ENCODE data around the gene GLT1D1. TPM values are rescaled to one million over a fixed set of nuclear protein-coding genes. Genes with fewer than 3 reads are reported as not detected.

GLT1D1 gene
- total RNA-seq, 2 experiments from 2014 or later = 0.32 to 0.49 TPM

DNA sequence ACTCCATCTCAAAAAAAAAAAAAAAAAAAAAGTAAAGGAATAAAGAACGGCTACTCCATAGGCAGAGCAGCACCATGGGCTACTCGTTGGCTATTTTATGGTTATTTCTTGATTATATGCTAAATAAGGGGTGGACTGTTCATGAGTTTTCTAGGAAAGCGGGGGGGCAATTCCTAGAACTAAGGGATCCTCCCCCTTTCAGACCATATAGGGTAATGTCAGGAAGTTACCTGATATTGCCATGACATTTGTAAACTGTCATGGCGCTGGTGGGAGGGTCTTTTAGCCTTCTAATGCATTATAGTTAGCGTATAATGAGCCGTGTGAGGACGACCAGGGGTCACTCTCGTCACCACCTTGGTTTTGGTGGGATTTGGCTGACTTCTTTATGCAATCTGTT lies 142.3 kb downstream of the GLT1D1 start:
- ATAC-seq (no peak), DNase-seq (no peak)
- POLR2A ChIA-PET = no interaction called here
- CTCF ChIA-PET = no interaction called here
- Mint-ChIP-seq H3K36me3 (ENCODE audit: low read depth) (no peaks in the 10 kb centered on the region), H3K27ac (no peak overlapping the region), H3K9me3 (peaks cover 6% of the 10 kb centered on the region), H3K4me3 (no peak overlapping the region), H3K27me3 (no peaks in the 10 kb centered on the region), H3K4me1 (ENCODE audit: low read depth) (no peaks in the 10 kb centered on the region)
- intact Hi-C loops (cut with micrococcal nuclease) = no loop called here
- TF ChIP-seq, protein P1, sequence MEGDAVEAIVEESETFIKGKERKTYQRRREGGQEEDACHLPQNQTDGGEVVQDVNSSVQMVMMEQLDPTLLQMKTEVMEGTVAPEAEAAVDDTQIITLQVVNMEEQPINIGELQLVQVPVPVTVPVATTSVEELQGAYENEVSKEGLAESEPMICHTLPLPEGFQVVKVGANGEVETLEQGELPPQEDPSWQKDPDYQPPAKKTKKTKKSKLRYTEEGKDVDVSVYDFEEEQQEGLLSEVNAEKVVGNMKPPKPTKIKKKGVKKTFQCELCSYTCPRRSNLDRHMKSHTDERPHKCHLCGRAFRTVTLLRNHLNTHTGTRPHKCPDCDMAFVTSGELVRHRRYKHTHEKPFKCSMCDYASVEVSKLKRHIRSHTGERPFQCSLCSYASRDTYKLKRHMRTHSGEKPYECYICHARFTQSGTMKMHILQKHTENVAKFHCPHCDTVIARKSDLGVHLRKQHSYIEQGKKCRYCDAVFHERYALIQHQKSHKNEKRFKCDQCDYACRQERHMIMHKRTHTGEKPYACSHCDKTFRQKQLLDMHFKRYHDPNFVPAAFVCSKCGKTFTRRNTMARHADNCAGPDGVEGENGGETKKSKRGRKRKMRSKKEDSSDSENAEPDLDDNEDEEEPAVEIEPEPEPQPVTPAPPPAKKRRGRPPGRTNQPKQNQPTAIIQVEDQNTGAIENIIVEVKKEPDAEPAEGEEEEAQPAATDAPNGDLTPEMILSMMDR (IDR thresholded peaks at IDR 0.05) = no peak

DNA sequence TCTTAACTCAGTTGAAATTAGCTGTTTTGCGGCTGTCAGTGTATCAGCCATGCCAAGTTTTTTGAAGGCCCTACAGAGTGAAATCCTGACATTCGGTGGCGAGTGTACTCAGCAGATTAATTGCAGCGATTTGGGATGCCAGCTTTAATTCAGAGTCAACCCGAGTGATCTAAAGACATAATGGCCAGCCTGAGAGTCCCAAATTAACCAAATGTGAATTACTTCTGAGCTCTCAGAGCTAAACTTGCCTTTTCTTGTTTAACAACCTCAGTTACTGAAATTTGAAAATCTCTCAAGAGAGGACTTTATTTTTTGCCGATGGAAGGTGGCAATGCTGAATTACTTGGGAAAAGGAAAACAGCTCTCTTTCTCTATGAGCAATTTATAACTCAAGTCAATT lies 148.5 kb downstream of the GLT1D1 start:
- ATAC-seq (no peak), DNase-seq (no peak)
- no peaks in the 10 kb centered on the region for H3K4me1 Mint-ChIP-seq (ENCODE audit: low read depth)
- CTCF ChIA-PET = interaction anchor here (0.6 kb wide), 1 partner anchor 1012 kb away, joined by 3 read pairs; no protein-coding TSS in a partner anchor
- POLR2A ChIA-PET = no interaction called here
- H3K27ac Mint-ChIP-seq = no peak overlapping the region
- H3K27me3 Mint-ChIP-seq = peaks cover 2% of the 10 kb centered on the region
- TF ChIP-seq, protein P1 (IDR thresholded peaks at IDR 0.05) = no peak
- H3K9me3 Mint-ChIP-seq = peaks cover 6% of the 10 kb centered on the region
- no peak overlapping the region for H3K4me3 Mint-ChIP-seq
- intact Hi-C loops (cut with micrococcal nuclease) = no loop called here
- no peaks in the 10 kb centered on the region for H3K36me3 Mint-ChIP-seq (ENCODE audit: low read depth)

DNA sequence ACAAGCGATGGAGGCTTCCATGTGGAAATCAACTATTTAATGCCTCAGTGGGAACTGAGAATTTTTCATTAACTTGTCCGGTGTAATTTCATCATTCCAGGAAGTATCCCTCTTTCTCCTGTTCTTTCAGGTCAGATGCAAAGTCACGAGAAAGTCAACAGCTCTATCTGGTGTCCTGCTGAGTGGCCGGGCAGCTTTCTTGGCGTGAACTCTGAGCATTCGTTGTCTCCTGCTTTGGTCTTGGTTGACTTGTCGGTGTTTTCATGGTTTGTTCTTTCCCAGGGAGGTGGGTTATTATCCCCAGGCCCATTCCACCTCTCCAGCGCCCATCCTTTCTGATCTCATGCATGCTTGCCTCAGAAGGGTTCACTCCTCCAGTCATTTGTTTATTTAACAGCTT lies 149.1 kb downstream of the GLT1D1 start:
- ATAC-seq = no peak
- POLR2A ChIA-PET = no interaction called here
- TF ChIP-seq, protein P1 (IDR thresholded peaks at IDR 0.05) = no peak
- Mint-ChIP-seq H3K4me1 (ENCODE audit: low read depth) (no peaks in the 10 kb centered on the region), H3K4me3 (no peak overlapping the region), H3K27me3 (peaks cover 2% of the 10 kb centered on the region), H3K27ac (no peak overlapping the region), H3K9me3 (peaks cover 3% of the 10 kb centered on the region), H3K36me3 (ENCODE audit: low read depth) (no peaks in the 10 kb centered on the region)
- no peak for DNase-seq
- intact Hi-C loops (cut with micrococcal nuclease) = no loop called here
- CTCF ChIA-PET = no interaction called here

DNA sequence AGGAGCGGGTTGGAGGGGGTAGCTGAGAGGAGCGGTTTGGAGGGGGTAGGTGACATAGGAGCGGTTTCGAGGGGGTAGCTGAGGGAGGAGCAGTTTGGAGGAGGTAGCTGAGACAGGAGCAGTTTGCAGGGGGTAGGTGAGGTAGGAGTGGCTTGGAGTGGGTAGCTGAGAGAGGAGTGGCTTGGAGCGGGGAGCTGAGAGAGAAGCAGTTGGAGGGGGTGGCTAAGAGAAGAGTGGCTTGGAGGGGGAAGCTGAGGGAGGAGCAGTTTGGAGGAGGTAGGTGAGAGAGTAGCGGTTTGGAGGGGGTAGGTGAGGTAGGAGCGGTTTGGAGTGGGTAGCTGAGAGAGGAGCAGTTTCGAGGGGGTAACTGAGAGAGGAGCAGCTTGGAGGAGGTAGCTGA lies 152.1 kb downstream of the GLT1D1 start:
- ChIA-PET CTCF (no interaction called here), POLR2A (interaction anchor here (1.0 kb wide), 1 partner anchor 9 kb away, joined by 3 read pairs; no protein-coding TSS in a partner anchor)
- Mint-ChIP-seq H3K9me3 (peaks cover 2% of the 10 kb centered on the region), H3K27ac (no peak overlapping the region), H3K27me3 (peaks cover 6% of the 10 kb centered on the region), H3K4me3 (no peak overlapping the region), H3K4me1 (ENCODE audit: low read depth) (no peaks in the 10 kb centered on the region), H3K36me3 (ENCODE audit: low read depth) (no peaks in the 10 kb centered on the region)
- TF ChIP-seq, protein P1 (IDR thresholded peaks at IDR 0.05) = no peak
- DNase-seq = no peak
- intact Hi-C loops (cut with micrococcal nuclease) = no loop called here
- no peak for ATAC-seq

DNA sequence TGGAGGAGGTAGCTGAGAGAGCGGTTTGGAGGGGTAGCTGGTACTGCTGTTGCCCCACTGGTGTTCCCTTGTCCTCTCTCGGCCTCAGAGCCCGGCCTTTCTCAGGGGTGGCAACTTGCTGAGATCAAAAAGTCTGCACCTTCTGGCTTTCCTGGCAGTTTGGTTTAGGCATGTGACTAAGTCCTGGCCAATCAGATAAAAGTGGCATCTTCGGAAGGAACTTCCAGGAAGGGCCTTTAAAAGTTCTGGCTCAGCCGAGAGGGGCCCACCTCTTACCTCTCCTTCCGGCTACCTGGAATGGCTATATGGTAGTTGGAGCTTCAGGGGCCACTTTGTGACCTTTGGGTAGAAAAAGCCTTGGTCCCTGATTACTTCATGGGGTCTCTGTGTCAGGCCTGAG lies 152.6 kb downstream of the GLT1D1 start:
- no peak overlapping the region for H3K27ac Mint-ChIP-seq
- CTCF ChIA-PET = no interaction called here

More for the DNA sequence above, 152.6 kb downstream of the GLT1D1 start:
- ATAC-seq (no peak), DNase-seq (no peak)
- Mint-ChIP-seq H3K4me3 (no peak overlapping the region), H3K36me3 (ENCODE audit: low read depth) (no peaks in the 10 kb centered on the region), H3K9me3 (peaks cover 2% of the 10 kb centered on the region), H3K27me3 (peaks cover 6% of the 10 kb centered on the region), H3K4me1 (ENCODE audit: low read depth) (no peaks in the 10 kb centered on the region)
- TF ChIP-seq, protein P1 (IDR thresholded peaks at IDR 0.05) = no peak
- intact Hi-C loops (cut with micrococcal nuclease) = no loop called here
- POLR2A ChIA-PET = interaction anchor here (1.0 kb wide), 1 partner anchor 9 kb away, joined by 3 read pairs; no protein-coding TSS in a partner anchor
